Measurements from ENCODE around the gene LAMC3.
"Not testable (repeated sequence)": the region's sequence is repeated elsewhere in the genome, so short reads cannot be mapped to it uniquely, and the experiment has no call there.

The LAMC3 gene

GRCh38 chr9:131028931-131029573 lies 20.1 kb downstream of the LAMC3 start:
- DNase-seq (ENCODE audit: low read depth in 2 of 2), result no peak

- no peak for DNase-seq (ENCODE audit: low read depth in 2 of 2)
Observed at GRCh38 chr9:131029574-131029952, 20.6 kb downstream of the LAMC3 start.

- no peak for DNase-seq (ENCODE audit: low read depth in 2 of 2)
Observed at GRCh38 chr9:131030239-131031004, 21.4 kb downstream of the LAMC3 start.

GRCh38 chr9:131031005-131031641 lies 22.1 kb downstream of the LAMC3 start:
- DNase-seq (ENCODE audit: low read depth in 2 of 2), result no peak

- DNase-seq (ENCODE audit: low read depth in 2 of 2), result no peak
Observed at GRCh38 chr9:131031642-131032005, 22.6 kb downstream of the LAMC3 start.

- DNase-seq (ENCODE audit: low read depth in 2 of 2), result no peak
Observed at GRCh38 chr9:131032384-131032783, 23.4 kb downstream of the LAMC3 start.

- DNase-seq (ENCODE audit: low read depth in 2 of 2), result no peak
Observed at GRCh38 chr9:131033269-131034224, 24.6 kb downstream of the LAMC3 start.

GRCh38 chr9:131034268-131034667 lies 25.3 kb downstream of the LAMC3 start:
- DNase-seq (ENCODE audit: low read depth in 2 of 2), result no peak

- DNase-seq (ENCODE audit: low read depth in 2 of 2), result not testable (repeated sequence)
Observed at GRCh38 chr9:131034749-131035148, 25.8 kb downstream of the LAMC3 start.

- no peak for DNase-seq (ENCODE audit: low read depth in 2 of 2)
Observed at GRCh38 chr9:131035548-131035947, 26.6 kb downstream of the LAMC3 start.

- no peak for DNase-seq (ENCODE audit: low read depth in 2 of 2)
Observed at GRCh38 chr9:131036071-131036470, 27.1 kb downstream of the LAMC3 start.

- no peak for DNase-seq (ENCODE audit: low read depth in 2 of 2)
Observed at GRCh38 chr9:131036529-131037334, 27.8 kb downstream of the LAMC3 start.

- no peak for DNase-seq (ENCODE audit: low read depth in 2 of 2)
Observed at GRCh38 chr9:131037335-131038255, 28.6 kb downstream of the LAMC3 start.

GRCh38 chr9:131038256-131039128 lies 29.5 kb downstream of the LAMC3 start:
- no peak for DNase-seq (ENCODE audit: low read depth in 2 of 2)

- no peak for DNase-seq (ENCODE audit: low read depth in 2 of 2)
Observed at GRCh38 chr9:131039129-131039954, 30.4 kb downstream of the LAMC3 start.

- DNase-seq (ENCODE audit: low read depth in 2 of 2), result no peak
Observed at GRCh38 chr9:131042666-131043065, 33.7 kb downstream of the LAMC3 start.

- no peak for DNase-seq (ENCODE audit: low read depth in 2 of 2)
Observed at GRCh38 chr9:131043087-131043486, 34.1 kb downstream of the LAMC3 start.

GRCh38 chr9:131043646-131044045 lies 34.7 kb downstream of the LAMC3 start:
- DNase-seq (ENCODE audit: low read depth in 2 of 2), result no peak
